ENCODE data around the gene TUG1. TPM values are rescaled to one million over a fixed set of nuclear protein-coding genes. Genes with fewer than 3 reads are reported as not detected.

The TUG1 gene
- polyA plus RNA-seq, 1 of the 3 experiments (the other 2 are of a cell fraction): 46.8 TPM

- ChIA-PET CTCF (no interaction called here), POLR2A (interaction anchor here (1.0 kb wide), 1 partner anchor 27 kb away, joined by 3 read pairs; the partner anchor contains the start of genes MORC2 and TUG1)
- Histone ChIP-seq H3K9ac (no peak overlapping the region), H4K20me1 (ENCODE audit: insufficient read depth) (no peaks in the 10 kb centered on the region), H3F3A (replicated peaks; ENCODE audit: insufficient read depth) (no peaks in the 10 kb centered on the region), H3K4me2 (no peak overlapping the region), H3K4me3 (ENCODE audit: low read depth in 2 of 2, low read length in 1 of 2) (no peak overlapping the region), H3K9me2 (no peaks in the 10 kb centered on the region), H3K79me2 (ENCODE audit: insufficient read depth) (no peaks in the 10 kb centered on the region), H3K9me3 (no peaks in the 10 kb centered on the region), H3K36me3 (replicated peaks in 1 of 2; ENCODE audit: control insufficient read depth in 1 of 2, insufficient read depth in 2 of 2, low read length in 1 of 2) (no peaks in the 10 kb centered on the region), H3K27me3 (ENCODE audit: insufficient read depth) (no peaks in the 10 kb centered on the region), H3K27ac (ENCODE audit: low read depth in 2 of 2, low read length in 1 of 2) (no peak overlapping the region), H2AFZ (ENCODE audit: low read depth) (no peak overlapping the region), H3K4me1 (ENCODE audit: control insufficient read depth in 1 of 2, insufficient read depth in 2 of 2, low read depth in 1 of 2, low read length in 1 of 2) (no peaks in the 10 kb centered on the region)
- no peak for DNase-seq
- TF ChIP-seq CTCF (IDR thresholded peaks at IDR 0.05) (no peak), YY1 (IDR thresholded peaks at IDR 0.05; ENCODE audit: low read depth) (no peak), TAF1 (IDR thresholded peaks at IDR 0.05; ENCODE audit: borderline replicate concordance, low read depth, low read length) (no peak), POLR2AphosphoS5 (IDR thresholded peaks at IDR 0.05; ENCODE audit: low read depth, low read length) (no peak), RXRA (IDR thresholded peaks at IDR 0.05; ENCODE audit: borderline replicate concordance, low read depth) (no peak)
- 41% methylated on average over 2 of the region's 2 CpGs for WGBS (ENCODE audit: low lambda C conversion rate)
These were observed 27.4 kb downstream of the TUG1 start for GRCh38 chr22:30996462-30996861.

GRCh38 chr22:30998329-30998728, 29.3 kb downstream of the TUG1 start:
- Histone ChIP-seq H2AFZ (ENCODE audit: low read depth) (no peak overlapping the region), H3K9me2 (no peaks in the 10 kb centered on the region), H3K4me3 (ENCODE audit: low read depth in 2 of 2, low read length in 1 of 2) (no peak overlapping the region), H4K20me1 (ENCODE audit: insufficient read depth) (no peaks in the 10 kb centered on the region), H3K36me3 (replicated peaks in 1 of 2; ENCODE audit: control insufficient read depth in 1 of 2, insufficient read depth in 2 of 2, low read length in 1 of 2) (no peaks in the 10 kb centered on the region), H3K9me3 (no peaks in the 10 kb centered on the region), H3K9ac (no peak overlapping the region), H3K27me3 (ENCODE audit: insufficient read depth) (no peaks in the 10 kb centered on the region), H3F3A (replicated peaks; ENCODE audit: insufficient read depth) (no peaks in the 10 kb centered on the region), H3K4me2 (no peak overlapping the region), H3K4me1 (ENCODE audit: control insufficient read depth in 1 of 2, insufficient read depth in 2 of 2, low read depth in 1 of 2, low read length in 1 of 2) (no peaks in the 10 kb centered on the region), H3K79me2 (ENCODE audit: insufficient read depth) (no peaks in the 10 kb centered on the region), H3K27ac (ENCODE audit: low read depth in 2 of 2, low read length in 1 of 2) (no peak overlapping the region)
- CTCF ChIA-PET: interaction anchor here (1.6 kb wide), 1 partner anchor 87 kb away, joined by 3 read pairs; no protein-coding TSS in a partner anchor
- no peak for DNase-seq
- WGBS (ENCODE audit: low lambda C conversion rate): 62% methylated on average over 4 of the region's 4 CpGs
- POLR2A ChIA-PET: interaction anchor here (0.6 kb wide), 1 partner anchor 164 kb away, joined by 3 read pairs; no protein-coding TSS in a partner anchor
- TF ChIP-seq RCOR1 (IDR thresholded peaks at IDR 0.05; ENCODE audit: low read length) (no peak), IRF3 (IDR thresholded peaks at IDR 0.05; ENCODE audit: low read depth, low read length) (no peak), RFX5 (IDR thresholded peaks at IDR 0.05; ENCODE audit: low read length) (no peak), CTCF (IDR thresholded peaks at IDR 0.05) (no peak), EZH2phosphoT487 (IDR thresholded peaks at IDR 0.05; ENCODE audit: borderline replicate concordance, low read depth) (no peak), ELF1 (IDR thresholded peaks at IDR 0.05) (no peak), YY1 (IDR thresholded peaks at IDR 0.05; ENCODE audit: low read depth) (no peak), JUND (IDR thresholded peaks at IDR 0.05) (no peak), NRF1 (IDR thresholded peaks at IDR 0.05; ENCODE audit: low read depth, low read length) (no peak), MAX (IDR thresholded peaks at IDR 0.05; ENCODE audit: low read depth) (no peak), NFIC (IDR thresholded peaks at IDR 0.05; ENCODE audit: borderline replicate concordance) (no peak), FOXJ3 (CRISPR knock-in tag; IDR thresholded peaks at IDR 0.05) (no peak), ZBTB33 (IDR thresholded peaks at IDR 0.05; ENCODE audit: borderline replicate concordance, low read depth) (no peak), USF1 (IDR thresholded peaks at IDR 0.05; ENCODE audit: borderline replicate concordance, low read depth) (no peak), EP300 (IDR thresholded peaks at IDR 0.05; ENCODE audit: borderline replicate concordance in 1 of 2, low read depth in 1 of 2, low read length in 1 of 2) (no peak)
